Mesenchymal stem cell (in vitro differentiated cells and primary cell): ENCODE data around the gene SRPK2.

ENCODE experiments used
- DNase-seq: peaks from one replicate; pipeline ENCODE4 v3.0.0-alpha.2; 2013
- H2AFZ ChIP-seq: one replicate; pipeline ENCODE4 v1.6.1; 2013; ENCODE audit warnings: low read depth, mild to moderate bottlenecking, control low read depth, inconsistent platforms, low read length, moderate library complexity
- H2AK5ac ChIP-seq: 2 replicates; pipeline ENCODE4 v1.6.1; 2013; ENCODE audit warnings: low read length, moderate library complexity, mild to moderate bottlenecking, inconsistent platforms; ENCODE audit not compliant: severe bottlenecking
- H2BK120ac ChIP-seq: one replicate; pipeline ENCODE4 v1.6.1; 2013; ENCODE audit warnings: low read depth, mild to moderate bottlenecking, inconsistent platforms, low read length, moderate library complexity
- H2BK12ac ChIP-seq, 2 experiments: one replicate each; pipeline ENCODE4 v1.6.1; 2013; ENCODE audit warnings: inconsistent platforms in 2 of 2, low read length in 2 of 2, mild to moderate bottlenecking in 2 of 2, moderate library complexity in 2 of 2, control low read depth in 1 of 2
- H2BK15ac ChIP-seq: one replicate; pipeline ENCODE4 v1.6.1; 2013; ENCODE audit warnings: mild to moderate bottlenecking, low read depth, inconsistent platforms; ENCODE audit not compliant: poor library complexity, severe bottlenecking
- H2BK5ac ChIP-seq: 2 replicates; pipeline ENCODE4 v1.6.1; 2013; ENCODE audit warnings: low read depth, mild to moderate bottlenecking, low read length, control low read depth, inconsistent platforms; ENCODE audit not compliant: poor library complexity, severe bottlenecking
- H3K14ac ChIP-seq, 2 experiments: one replicate each; pipeline ENCODE4 v1.6.1; 2013; ENCODE audit warnings: inconsistent platforms in 2 of 2, low read length in 2 of 2, control low read depth in 1 of 2, mild to moderate bottlenecking in 1 of 2, moderate library complexity in 1 of 2
- H3K18ac ChIP-seq, 2 experiments: one replicate each; pipeline ENCODE4 v1.6.1; 2013; ENCODE audit warnings: inconsistent platforms in 2 of 2, low read length in 2 of 2, control low read depth in 1 of 2, low read depth in 1 of 2, mild to moderate bottlenecking in 1 of 2
- H3K23ac ChIP-seq, 2 experiments: one replicate each; pipeline ENCODE4 v1.6.1; 2013; ENCODE audit warnings: inconsistent platforms in 2 of 2, low read length in 2 of 2, mild to moderate bottlenecking in 2 of 2, moderate library complexity in 2 of 2, control low read depth in 1 of 2
- H3K27ac ChIP-seq: 2 replicates; pipeline ENCODE4 v1.5.1; 2013; ENCODE audit warnings: mild to moderate bottlenecking, moderate library complexity, low read length, control low read depth, inconsistent platforms; ENCODE audit not compliant: poor library complexity, severe bottlenecking
- H3K27me3 ChIP-seq, 2 experiments: 2 replicates each; pipeline versions ENCODE4 v1.6.1 to v1.7.0; 2013; ENCODE audit warnings: low read length in 2 of 2, mild to moderate bottlenecking in 2 of 2, moderate library complexity in 2 of 2, control low read depth in 1 of 2, inconsistent platforms in 1 of 2; ENCODE audit not compliant: control insufficient read depth in 1 of 2, insufficient read depth in 1 of 2
- H3K36me3 ChIP-seq, 2 experiments: 2 replicates each; pipeline versions ENCODE4 v1.6.1 to v1.7.0; 2013; ENCODE audit warnings: low read length in 2 of 2, control low read depth in 1 of 2, inconsistent platforms in 1 of 2, low read depth in 1 of 2, mild to moderate bottlenecking in 1 of 2; ENCODE audit not compliant: insufficient read depth in 2 of 2, control insufficient read depth in 1 of 2
- H3K4ac ChIP-seq, 2 experiments: one replicate each; pipeline ENCODE4 v1.6.1; 2013; ENCODE audit warnings: inconsistent platforms in 2 of 2, low read length in 2 of 2, mild to moderate bottlenecking in 2 of 2, moderate library complexity in 2 of 2, control low read depth in 1 of 2, low read depth in 1 of 2
- H3K4me1 ChIP-seq: 2 replicates; pipeline ENCODE4 v1.6.1; 2013; ENCODE audit warnings: low read depth, low read length, control low read depth; ENCODE audit not compliant: control insufficient read depth, insufficient read depth
- H3K4me2 ChIP-seq: 2 replicates; pipeline ENCODE4 v1.6.1; 2013; ENCODE audit warnings: low read length, mild to moderate bottlenecking, inconsistent platforms; ENCODE audit not compliant: poor library complexity, severe bottlenecking
- H3K4me3 ChIP-seq, 2 experiments: 2 replicates each; pipeline versions ENCODE4 v1.5.1 to v1.7.0; 2013; ENCODE audit warnings: low read length in 2 of 2, mild to moderate bottlenecking in 2 of 2, control low read depth in 1 of 2, low read depth in 1 of 2; ENCODE audit not compliant: insufficient read depth in 1 of 2
- H3K79me1 ChIP-seq: replicated peaks from 2 replicates; pipeline ENCODE4 v1.6.1; 2013; ENCODE audit warnings: mild to moderate bottlenecking, control low read depth, low read length, inconsistent platforms; ENCODE audit not compliant: poor library complexity, severe bottlenecking
- H3K9ac ChIP-seq: 2 replicates; pipeline ENCODE4 v1.7.0; 2013; ENCODE audit warnings: mild to moderate bottlenecking, low read length, moderate library complexity
- H3K9me3 ChIP-seq: 2 replicates; pipeline ENCODE4 v1.7.0; 2013; ENCODE audit warnings: mild to moderate bottlenecking, low read length; ENCODE audit not compliant: control insufficient read depth
- H4K8ac ChIP-seq: one replicate; pipeline ENCODE4 v1.6.1; 2013; ENCODE audit warnings: inconsistent platforms, mild to moderate bottlenecking, low read length, moderate library complexity
- H4K91ac ChIP-seq: one replicate; pipeline ENCODE4 v1.6.1; 2013; ENCODE audit warnings: mild to moderate bottlenecking, low read length, inconsistent platforms
- WGBS: methylation state at CpG from one replicate; pipeline ENCODE4 v1.1.7; 2013; ENCODE audit warnings: mixed read lengths; 5-methylcytosine and 5-hydroxymethylcytosine counted together

SRPK2 gene

GRCh38 chr7:105285118-105285874 is 103.4 kb downstream of the SRPK2 start:
- no peak overlapping the region for H3K4me3 ChIP-seq
- H3K4me2 ChIP-seq: no peak overlapping the region
- no peaks in the 10 kb centered on the region for H3K27me3 ChIP-seq
- H4K8ac ChIP-seq: no peak overlapping the region
- no peaks in the 10 kb centered on the region for H3K36me3 ChIP-seq
- H2BK12ac ChIP-seq: no peak overlapping the region
- H3K18ac ChIP-seq: no peak overlapping the region
- H2AFZ ChIP-seq: no peak overlapping the region
- DNase-seq: no peak
- no peak overlapping the region for H4K91ac ChIP-seq
- H2BK5ac ChIP-seq: no peak overlapping the region
- H3K14ac ChIP-seq: no peak overlapping the region
- H2BK15ac ChIP-seq: no peak overlapping the region
- no peak overlapping the region for H2BK120ac ChIP-seq
- H3K27ac ChIP-seq: no peak overlapping the region
- H3K4me1 ChIP-seq: no peaks in the 10 kb centered on the region
- no peaks in the 10 kb centered on the region for H3K9me3 ChIP-seq
- no peak overlapping the region for H2AK5ac ChIP-seq
- H3K23ac ChIP-seq: no peak overlapping the region
- H3K9ac ChIP-seq: no peak overlapping the region
- 95% methylated on average over 9 of the region's 12 CpGs for WGBS
- peaks cover 24% of the 10 kb centered on the region for H3K79me1 ChIP-seq
- H3K4ac ChIP-seq: no peak overlapping the region

GRCh38 chr7:105284014-105284413 is 104.7 kb downstream of the SRPK2 start:
- Histone ChIP-seq H3K14ac (no peak overlapping the region), H3K9ac (no peak overlapping the region), H3K4ac (no peak overlapping the region), H3K4me3 (no peak overlapping the region), H3K79me1 (peaks cover 24% of the 10 kb centered on the region), H2AK5ac (no peak overlapping the region), H2BK5ac (no peak overlapping the region), H3K4me2 (no peak overlapping the region), H3K27me3 (no peaks in the 10 kb centered on the region), H4K91ac (no peak overlapping the region), H3K23ac (no peak overlapping the region), H2BK15ac (no peak overlapping the region), H2BK12ac (no peak overlapping the region), H2AFZ (no peak overlapping the region), H3K27ac (no peak overlapping the region), H3K18ac (no peak overlapping the region), H3K36me3 (no peaks in the 10 kb centered on the region), H3K9me3 (no peaks in the 10 kb centered on the region), H4K8ac (no peak overlapping the region), H3K4me1 (peaks cover under 1% of the 10 kb centered on the region), H2BK120ac (no peak overlapping the region)
- DNase-seq: no peak
- 80% methylated on average over 4 of the region's 6 CpGs for WGBS

GRCh38 chr7:105281966-105282365 is 106.8 kb downstream of the SRPK2 start:
- Histone ChIP-seq H2BK12ac (no peak overlapping the region), H3K4me1 (peaks cover 9% of the 10 kb centered on the region), H3K36me3 (no peaks in the 10 kb centered on the region), H3K14ac (no peak overlapping the region), H3K4me3 (no peak overlapping the region), H2AK5ac (no peak overlapping the region), H3K79me1 (peaks cover 19% of the 10 kb centered on the region), H3K4me2 (no peak overlapping the region), H2BK5ac (no peak overlapping the region), H2BK15ac (no peak overlapping the region), H3K23ac (no peak overlapping the region), H2AFZ (no peak overlapping the region), H3K18ac (no peak overlapping the region), H3K27ac (no peak overlapping the region), H3K9ac (no peak overlapping the region), H2BK120ac (no peak overlapping the region), H3K27me3 (no peaks in the 10 kb centered on the region), H3K9me3 (no peaks in the 10 kb centered on the region), H3K4ac (no peak overlapping the region), H4K8ac (no peak overlapping the region), H4K91ac (no peak overlapping the region)
- WGBS: 92% methylated on average over 2 of the region's 2 CpGs
- no peak for DNase-seq

- Histone ChIP-seq H2AFZ (no peak overlapping the region), H2BK120ac (no peak overlapping the region)
- WGBS: 83% methylated on average over 1 of the region's 1 CpG
Measured at GRCh38 chr7:105279688-105280007, 109.1 kb downstream of the SRPK2 start.

More at GRCh38 chr7:105279688-105280007, 109.1 kb downstream of the SRPK2 start:
- DNase-seq: no peak
- Histone ChIP-seq H3K18ac (no peak overlapping the region), H3K4me2 (no peak overlapping the region), H2BK15ac (no peak overlapping the region), H4K91ac (no peak overlapping the region), H3K14ac (no peak overlapping the region), H2BK5ac (no peak overlapping the region), H3K36me3 (peaks cover 0 to 2% of the 10 kb centered on the region in 2 experiments), H3K4ac (no peak overlapping the region), H3K23ac (no peak overlapping the region), H3K4me3 (no peak overlapping the region), H3K9me3 (no peaks in the 10 kb centered on the region), H2BK12ac (no peak overlapping the region), H3K9ac (peak overlapping the region; percentile 19), H3K27me3 (no peaks in the 10 kb centered on the region), H2AK5ac (no peak overlapping the region), H3K4me1 (peaks cover 10% of the 10 kb centered on the region), H3K27ac (no peak overlapping the region), H4K8ac (no peak overlapping the region), H3K79me1 (peaks cover 25% of the 10 kb centered on the region)
